IMR-90 (cell line): ENCODE measurements around the gene CEACAM3.
A peak's percentile ranks its signal among the peaks of the same experiment; 100 is the strongest.

ENCODE experiments used
- BHLHE40 ChIP-seq: fragments of 150-350 bp; IDR thresholded peaks from 2 replicates; pipeline ENCODE4 v1.6.1; 2016; ENCODE audit warnings: mild to moderate bottlenecking, low read depth, low read length
- CEBPB ChIP-seq: IDR thresholded peaks from 2 replicates; pipeline ENCODE4 v1.6.1; 2012; ENCODE audit warnings: low read depth, low read length, improper control_type of control experiment
- CHD1 ChIP-seq: IDR thresholded peaks from 2 replicates; pipeline ENCODE4 v1.6.1; 2012; ENCODE audit warnings: low read depth, low read length, improper control_type of control experiment
- MXI1 ChIP-seq: IDR thresholded peaks from 2 replicates; pipeline ENCODE4 v1.6.1; 2012; ENCODE audit warnings: low read depth, mild to moderate bottlenecking, low read length, moderate library complexity, borderline replicate concordance
- POLR2A ChIP-seq: IDR thresholded peaks from 2 replicates; pipeline ENCODE4 v1.6.1; 2012; ENCODE audit warnings: mild to moderate bottlenecking, low read depth, low read length
- RAD21 ChIP-seq: IDR thresholded peaks from 2 replicates; pipeline ENCODE4 v1.6.1; 2012; ENCODE audit warnings: low read length, improper control_type of control experiment
- RCOR1 ChIP-seq: IDR thresholded peaks from 2 replicates; pipeline ENCODE4 v1.6.1; 2012; ENCODE audit warnings: mild to moderate bottlenecking, low read length, improper control_type of control experiment; ENCODE audit not compliant: insufficient replicate concordance
- RFX5 ChIP-seq: IDR thresholded peaks from 2 replicates; pipeline ENCODE4 v1.8.0; 2012; ENCODE audit warnings: low read depth, mild to moderate bottlenecking, low read length, moderate library complexity
- SMC3 ChIP-seq: fragments of 150-350 bp; IDR thresholded peaks from 2 replicates; pipeline ENCODE4 v1.6.1; 2016; ENCODE audit warnings: low read depth, mild to moderate bottlenecking, antibody characterized with exemption, low read length, moderate library complexity
- TF ChIP-seq, protein P1 (sequence below): conservative IDR thresholded peaks from 2 replicates; pipeline ENCODE4 v1.5.1; 2012; ENCODE audit warnings: mild to moderate bottlenecking, low read depth, low read length, improper control_type of control experiment

DNA sequence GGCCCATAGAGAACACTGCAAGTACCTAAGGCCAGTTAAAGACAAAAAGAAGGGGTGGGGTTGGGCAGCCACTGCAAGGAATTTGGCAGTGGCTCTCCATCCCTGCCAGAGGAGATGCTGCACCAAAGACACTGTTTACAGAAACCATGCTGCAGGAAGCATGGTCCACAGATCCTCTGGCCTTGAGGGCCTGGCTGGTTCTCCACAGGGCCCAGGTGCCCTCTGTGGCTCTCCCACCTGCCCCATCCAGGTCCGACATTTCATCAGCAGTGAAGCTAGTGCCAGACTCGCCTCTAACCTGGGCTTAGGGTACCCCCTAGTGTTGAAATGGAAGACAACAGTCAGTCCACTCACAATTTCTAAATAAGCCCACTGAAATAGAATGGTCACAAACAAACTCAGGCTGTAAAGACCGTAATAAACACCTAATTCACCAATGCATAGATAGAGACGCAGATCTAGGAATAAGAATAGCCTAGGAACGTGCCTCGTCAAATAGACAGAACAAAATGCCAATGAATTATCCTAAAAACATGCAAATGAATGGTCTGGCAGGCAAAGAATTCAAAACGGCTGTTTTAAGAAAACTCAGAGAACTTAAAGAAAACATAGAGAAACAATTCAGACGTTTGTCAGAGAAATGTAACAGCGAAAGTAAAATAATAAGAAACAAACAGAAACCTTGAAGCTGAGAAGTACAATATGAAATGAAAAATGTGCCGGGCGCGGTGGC lies 24.8 kb downstream of the CEACAM3 start:
- TF ChIP-seq, protein P1, sequence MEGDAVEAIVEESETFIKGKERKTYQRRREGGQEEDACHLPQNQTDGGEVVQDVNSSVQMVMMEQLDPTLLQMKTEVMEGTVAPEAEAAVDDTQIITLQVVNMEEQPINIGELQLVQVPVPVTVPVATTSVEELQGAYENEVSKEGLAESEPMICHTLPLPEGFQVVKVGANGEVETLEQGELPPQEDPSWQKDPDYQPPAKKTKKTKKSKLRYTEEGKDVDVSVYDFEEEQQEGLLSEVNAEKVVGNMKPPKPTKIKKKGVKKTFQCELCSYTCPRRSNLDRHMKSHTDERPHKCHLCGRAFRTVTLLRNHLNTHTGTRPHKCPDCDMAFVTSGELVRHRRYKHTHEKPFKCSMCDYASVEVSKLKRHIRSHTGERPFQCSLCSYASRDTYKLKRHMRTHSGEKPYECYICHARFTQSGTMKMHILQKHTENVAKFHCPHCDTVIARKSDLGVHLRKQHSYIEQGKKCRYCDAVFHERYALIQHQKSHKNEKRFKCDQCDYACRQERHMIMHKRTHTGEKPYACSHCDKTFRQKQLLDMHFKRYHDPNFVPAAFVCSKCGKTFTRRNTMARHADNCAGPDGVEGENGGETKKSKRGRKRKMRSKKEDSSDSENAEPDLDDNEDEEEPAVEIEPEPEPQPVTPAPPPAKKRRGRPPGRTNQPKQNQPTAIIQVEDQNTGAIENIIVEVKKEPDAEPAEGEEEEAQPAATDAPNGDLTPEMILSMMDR: peak; percentile 48
- TF ChIP-seq RAD21: peak; percentile 48
- TF ChIP-seq CHD1: no peak
- no peak for TF ChIP-seq POLR2A
- TF ChIP-seq BHLHE40: no peak
- no peak for TF ChIP-seq MXI1
- TF ChIP-seq RFX5: no peak
- no peak for TF ChIP-seq RCOR1
- no peak for TF ChIP-seq CEBPB
- TF ChIP-seq SMC3: peak; percentile 26; the same call in 1 of the 2 replicates
